K562 (cell line): ENCODE measurements around the gene AHSA1. TPM values are rescaled to one million over a fixed set of nuclear protein-coding genes. Genes with fewer than 3 reads are reported as not detected.

Source experiments
- ATAC-seq: fragments of 200-7000 bp; cut with Tn5 transposase; 3 replicates; pipeline ENCODE4 v1.9.1; 2020; ENCODE audit warnings: moderate library complexity
- BruUV-seq: library from RNA; stranded (reverse); fragments of 400-500 nt; replicated peaks from 2 replicates; lab custom pipeline; 2021; lab: Mats Ljungman, UMichigan
- CTCF ChIA-PET: fragments of 300-600 bp; formaldehyde crosslinking; extraction: SDS; loops from one replicate; lab custom pipeline; 2021; ENCODE audit warnings: low intra/inter-chr PET ratio; lab: Yijun Ruan, JAX
- POLR2A ChIA-PET: fragments of 300-600, 350-650 bp; sonication (Branson Sonifier 250); formaldehyde crosslinking; extraction: SDS; loops from one replicate; lab custom pipeline; 2021; ENCODE audit warnings: antibody characterized with exemption, inconsistent platforms; lab: Yijun Ruan, JAX
- DNase-seq, 4 experiments: peaks; one replicate each; pipeline versions ENCODE4 v3.0.0 to v3.0.0-alpha.2; 2011 to 2018; ENCODE audit warnings: low spot score in 3 of 4, mixed read lengths in 3 of 4; ENCODE audit errors: extremely low read depth in 1 of 4
- FAIRE-seq: peaks from 2 replicates; lab custom pipeline; 2011; peaks lifted over from hg19 to GRCh38; lab: Jason Lieb, UNC
- H2AFZ ChIP-seq: 2 replicates; pipeline ENCODE4 v1.6.0; 2011; ENCODE audit warnings: low read depth, low read length, control low read depth, inconsistent platforms
- H3K27ac ChIP-seq: fragments of 200-600 bp; 3 replicates; pipeline ENCODE4 v1.8.0; 2011; ENCODE audit warnings: low read depth, mild to moderate bottlenecking, control low read depth, inconsistent platforms, low read length, moderate library complexity, mixed read lengths; ENCODE audit errors: extremely low read depth
- H3K27me3 ChIP-seq, 2 experiments: fragments of 300-600 bp in 1 of 2; 2 replicates in 1 of 2; 3 replicates in 1 of 2; pipeline versions ENCODE4 v1.6.0 to v1.8.0; 2011; ENCODE audit warnings: inconsistent platforms in 2 of 2, low read length in 2 of 2, mild to moderate bottlenecking in 1 of 2, mixed read lengths in 1 of 2, moderate library complexity in 1 of 2; ENCODE audit not compliant: control insufficient read depth in 2 of 2, insufficient read depth in 2 of 2
- H3K36me3 ChIP-seq: fragments of 300-600 bp; 3 replicates; pipeline ENCODE4 v1.8.0; 2011; ENCODE audit warnings: mild to moderate bottlenecking, low read length, inconsistent platforms; ENCODE audit not compliant: control insufficient read depth, insufficient read depth
- H3K4me1 ChIP-seq, 2 experiments: fragments of 200-600 bp in 1 of 2; replicated peaks in 1 of 2; 2 replicates in 1 of 2; 3 replicates in 1 of 2; pipeline versions ENCODE4 v1.5.1 to v1.8.0; 2011; ENCODE audit warnings: inconsistent platforms in 2 of 2, low read length in 2 of 2, mild to moderate bottlenecking in 1 of 2, mixed read lengths in 1 of 2, moderate library complexity in 1 of 2; ENCODE audit not compliant: control insufficient read depth in 2 of 2, insufficient read depth in 2 of 2
- H3K4me2 ChIP-seq: 2 replicates; pipeline ENCODE4 v1.6.1; 2011; ENCODE audit warnings: low read length, control low read depth, inconsistent platforms, mixed read lengths; ENCODE audit not compliant: insufficient read depth
- H3K4me3 ChIP-seq: fragments of 200-600 bp; sonication (generic), shearing (Covaris generic); 2 replicates; pipeline ENCODE4 v1.5.1; 2016; ENCODE audit warnings: control low read depth, inconsistent platforms
- H3K79me2 ChIP-seq: fragments of 200-600 bp; 3 replicates; pipeline ENCODE4 v1.8.0; 2011; ENCODE audit warnings: low read length, inconsistent platforms; ENCODE audit not compliant: control insufficient read depth, insufficient read depth
- H3K9ac ChIP-seq, 2 experiments: 2 replicates each; pipeline versions ENCODE4 v1.6.0 to v1.6.1; 2011; ENCODE audit warnings: low read depth in 2 of 2, low read length in 2 of 2, control low read depth in 1 of 2, inconsistent platforms in 1 of 2, mild to moderate bottlenecking in 1 of 2, mixed read lengths in 1 of 2; ENCODE audit not compliant: insufficient read depth in 1 of 2
- H3K9me1 ChIP-seq: one replicate; pipeline ENCODE4 v1.6.0; 2011; ENCODE audit warnings: inconsistent platforms, mild to moderate bottlenecking, low read length, moderate library complexity; ENCODE audit not compliant: control insufficient read depth, insufficient read depth
- H3K9me3 ChIP-seq: replicated peaks from 2 replicates; pipeline ENCODE4 v1.5.1; 2011; ENCODE audit warnings: low read depth, low read length, inconsistent platforms; ENCODE audit not compliant: control insufficient read depth, insufficient read depth
- H4K20me1 ChIP-seq: replicated peaks from 2 replicates; pipeline ENCODE4 v1.6.1; 2011; ENCODE audit warnings: low read length, inconsistent platforms, mixed read lengths; ENCODE audit not compliant: control insufficient read depth, insufficient read depth
- CREB3 ChIP-seq: fragments of 450-650 bp; conservative IDR thresholded peaks from 2 replicates; pipeline ENCODE4 v1.6.1; 2016; ENCODE audit warnings: missing genetic modification characterization, low read depth, mild to moderate bottlenecking, missing compliant biosample characterization, moderate library complexity
- CREBBP ChIP-seq: IDR thresholded peaks from one replicate; pipeline ENCODE4 v1.6.1; 2012; ENCODE audit warnings: low read depth, mild to moderate bottlenecking, control low read depth, inconsistent platforms, low read length
- KDM5B ChIP-seq: fragments of 200-600 bp; sonication (generic); IDR thresholded peaks from 2 replicates; pipeline ENCODE4 v1.6.1; 2012; ENCODE audit warnings: low read depth, mild to moderate bottlenecking, moderate library complexity, low read length, control low read depth, inconsistent platforms; ENCODE audit not compliant: insufficient replicate concordance
- MBD1 ChIP-seq: fragments of 250-450 bp; sonication (Bioruptor Pico); IDR thresholded peaks from 2 replicates; pipeline ENCODE4 v1.8.0; 2022; ENCODE audit warnings: inconsistent platforms
- NKRF ChIP-seq: fragments of 450-650 bp; IDR thresholded peaks from 2 replicates; pipeline ENCODE4 v1.6.1; 2016; ENCODE audit warnings: borderline replicate concordance
- PHF20 ChIP-seq: fragments of 450-650 bp; IDR thresholded peaks from 2 replicates; pipeline ENCODE4 v1.6.1; 2018; ENCODE audit not compliant: partially characterized antibody
- PHF8 ChIP-seq: fragments of 200-600 bp; sonication (generic); IDR thresholded peaks from 2 replicates; pipeline ENCODE4 v1.6.1; 2012; ENCODE audit warnings: mixed run types, mild to moderate bottlenecking, inconsistent platforms, low read length, moderate library complexity, borderline replicate concordance
- POLR2B ChIP-seq: fragments of 450-650 bp; IDR thresholded peaks from 2 replicates; pipeline ENCODE4 v1.6.1; 2018; ENCODE audit warnings: low read depth; ENCODE audit not compliant: partially characterized antibody
- SMARCC2 ChIP-seq: fragments of 450-650 bp; IDR thresholded peaks from 2 replicates; pipeline ENCODE4 v1.6.1; 2017; ENCODE audit warnings: antibody characterized with exemption, moderate library complexity, mild to moderate bottlenecking, low read depth
- SMARCE1 ChIP-seq: fragments of 450-650 bp; IDR thresholded peaks from 2 replicates; pipeline ENCODE4 v1.7.1; 2016; ENCODE audit warnings: mild to moderate bottlenecking
- STAT6 ChIP-seq: sonication (generic); formaldehyde crosslinking; IDR thresholded peaks from 2 replicates; pipeline ENCODE4 v1.8.1; 2023; ENCODE audit warnings: mild to moderate bottlenecking, missing genetic modification reagents
- SUPT5H ChIP-seq: fragments of 450-650 bp; IDR thresholded peaks from 2 replicates; pipeline ENCODE4 v1.6.1; 2016
- ZNF511 ChIP-seq: sonication (generic); formaldehyde crosslinking; IDR thresholded peaks from 2 replicates; pipeline ENCODE4 v1.8.0; 2022; ENCODE audit warnings: mild to moderate bottlenecking, missing genetic modification reagents
- WGBS: fragments of 100-300 bp; shearing (Covaris generic); methylation state at CpG from one replicate; pipeline ENCODE4 v1.1.6; 2016; ENCODE audit warnings: low coverage, mixed read lengths; ENCODE audit not compliant: insufficient coverage; ENCODE audit errors: missing lambda C conversion rate; 5-methylcytosine and 5-hydroxymethylcytosine counted together
- in situ Hi-C: fragments of 300-500 bp; cut with MboI; formaldehyde crosslinking; loops from 4 replicates; pipeline ENCODE4 v1.15.0; 2018; ENCODE audit warnings: inconsistent platforms, mixed read lengths
- intact Hi-C: fragments of 100-400 bp; cut with micrococcal nuclease; formaldehyde crosslinking; loops from 2 replicates; pipeline ENCODE4 v1.14.2; 2022
- polyA plus RNA-seq, 8 experiments: library from polyadenylated mRNA; depleted of rRNA in 4 of 8; stranded (reverse) in 5 of 8; unstranded in 3 of 8; fragments of >200 nt; fragmentation: Nextera tagmentation in 2 of 8; fragmentation: Illumina TruSeq in 1 of 8; extraction: Ambion mirVana in 2 of 8; extraction: Trizol in 1 of 8; gene quantifications; 2 replicates each; pipeline versions ENCODE4 v1.2.1 to v1.2.3, GENCODE V29; 2011 to 2014; ENCODE audit warnings: inconsistent platforms in 1 of 8, missing spikeins in 1 of 8
- total RNA-seq, 7 experiments: library from RNA; depleted of rRNA in 6 of 7; stranded (reverse); fragments of >200 nt in 6 of 7; fragmentation: Illumina TruSeq in 2 of 7; extraction: Trizol in 2 of 7; gene quantifications; 2 replicates each; pipeline versions ENCODE4 v1.2.1 to v1.2.3, GENCODE V29; 2011 to 2021; ENCODE audit warnings: low replicate concordance in 1 of 7

Gene AHSA1
- total and polyA plus RNA-seq, 9 of the 15 experiments (the other 6 are each of a cell fraction or from before 2014, with no cell fraction given): 41.4 to 317 (median 184) TPM

GRCh38 chr14:77457115-77457521, 775 bp upstream of the AHSA1 start:
- Histone ChIP-seq H3K27ac (peak overlapping the region; percentile 99), H4K20me1 (peaks cover 12% of the 10 kb centered on the region; the same call in 1 of the 2 replicates), H3K9me1 (peaks cover 5% of the 10 kb centered on the region), H3K36me3 (peaks cover 30% of the 10 kb centered on the region), H3K4me3 (peak overlapping the region; percentile 96), H3K79me2 (peaks cover 48% of the 10 kb centered on the region), H2AFZ (peak overlapping the region; percentile 100), H3K9me3 (no peaks in the 10 kb centered on the region), H3K9ac (peak overlapping the region; percentile 90 to 98), H3K4me2 (peak overlapping the region; percentile 97), H3K4me1 (peaks cover 7 to 11% of the 10 kb centered on the region in 2 experiments; a peak in 3 of 5 replicates), H3K27me3 (no peaks in the 10 kb centered on the region)
- ChIA-PET POLR2A (interaction anchor here (0.6 to 2.0 kb wide), 7 partner anchors 8 to 154 kb away, joined by 3 to 7 read pairs (median 3); no protein-coding TSS in a partner anchor), CTCF (no interaction called here)
- FAIRE-seq: peak; percentile 19
- 0 out of 2 replicates have a peak, but pooled peaks have one; percentile 65 for TF ChIP-seq STAT6 (CRISPR knock-in tag)
- no peak for TF ChIP-seq CREBBP
- TF ChIP-seq POLR2B: peak; percentile 55
- TF ChIP-seq CREB3 (tag): no peak
- peak; percentile 87 for TF ChIP-seq KDM5B
- peak; percentile 45 for TF ChIP-seq SUPT5H
- peak; percentile 10 for TF ChIP-seq PHF20
- 0 out of 2 replicates have a peak, but pooled peaks have one; percentile 45 for TF ChIP-seq ZNF511 (CRISPR knock-in tag)
- TF ChIP-seq SMARCC2: 0 out of 2 replicates have a peak, but pooled peaks have one; percentile 33
- TF ChIP-seq SMARCE1: 0 out of 2 replicates have a peak, but pooled peaks have one; percentile 34
- TF ChIP-seq MBD1: no peak
- TF ChIP-seq NKRF: peak; percentile 12; the same call in 1 of the 2 replicates
- TF ChIP-seq PHF8: peak; percentile 56; the same call in 1 of the 2 replicates
- WGBS: 0% methylated on average over 16 of the region's 18 CpGs
- intact Hi-C loops: loop anchor here (2.0 to 5.0 kb wide), 5 partner anchors 50 to 190 kb away; partner anchors contain the start of genes SAMD15, SPTLC2 and TMED8
- DNase-seq: no peak
- in situ Hi-C loops: no loop called here
- TSS peak; percentile 69 for BruUV-seq
- ATAC-seq: no peak; the same call in 2 of the 3 replicates
